ENCODE results near the gene SLC19A2.

- TF ChIP-seq CTCF (IDR thresholded peaks at IDR 0.05; ENCODE audit: borderline replicate concordance, extremely low read depth, low read length, poor library complexity, severe bottlenecking) (no peak), EZH2 (IDR thresholded peaks at IDR 0.05; ENCODE audit: borderline replicate concordance, low read depth, low read length, severe bottlenecking) (no peak)
Measured at GRCh38 chr1:169472738-169473137, 13.0 kb downstream of the SLC19A2 start.

Data from DND-41 (cell line).